ENCODE measurements around the gene EMC9.
"Not testable (repeated sequence)": the region's sequence is repeated elsewhere in the genome, so short reads cannot be mapped to it uniquely, and the experiment has no call there.

The EMC9 gene

GRCh38 chr14:24106672-24107271 is 34.6 kb downstream of the EMC9 start:
- no peak for DNase-seq

- not testable (repeated sequence) for DNase-seq
Observed at GRCh38 chr14:24105609-24106239, 35.7 kb downstream of the EMC9 start.

GRCh38 chr14:24103451-24103850 is 37.9 kb downstream of the EMC9 start:
- DNase-seq: no peak

- DNase-seq: no peak
Observed at GRCh38 chr14:24102357-24103048, 38.9 kb downstream of the EMC9 start.

- no peak for DNase-seq
Observed at GRCh38 chr14:24100982-24101494, 40.4 kb downstream of the EMC9 start.

- DNase-seq: no peak
Observed at GRCh38 chr14:24100197-24100981, 41.0 kb downstream of the EMC9 start.

GRCh38 chr14:24098927-24099813 is 42.2 kb downstream of the EMC9 start:
- no peak for DNase-seq

- DNase-seq: no peak
Observed at GRCh38 chr14:24098229-24098926, 43.0 kb downstream of the EMC9 start.

GRCh38 chr14:24096545-24097181 is 44.7 kb downstream of the EMC9 start:
- no peak for DNase-seq

GRCh38 chr14:24095271-24096068 is 45.9 kb downstream of the EMC9 start:
- DNase-seq: peak; percentile 72

- peak; percentile 10 for DNase-seq
Observed at GRCh38 chr14:24094841-24095270, 46.5 kb downstream of the EMC9 start.

- peak; percentile 99 for DNase-seq
Observed at GRCh38 chr14:24093901-24094840, 47.2 kb downstream of the EMC9 start, which contains the start of gene PCK2. Gene PCK2, plus strand, starts transcription at chr14:24094311. Its CDS starts 95 bp downstream, at chr14:24094406.

- DNase-seq: no peak
Observed at GRCh38 chr14:24093207-24093900, 48.0 kb downstream of the EMC9 start.

GRCh38 chr14:24092505-24093206 is 48.7 kb downstream of the EMC9 start:
- no peak for DNase-seq

GRCh38 chr14:24092110-24092504 is 49.3 kb downstream of the EMC9 start:
- no peak for DNase-seq

GRCh38 chr14:24089890-24090289 is 51.5 kb downstream of the EMC9 start:
- DNase-seq: no peak

All from fibroblast of skin of abdomen (primary cell).